Suprapubic skin (tissue), 4 donors: Measurements from ENCODE around the gene ZNF362. TPM values are rescaled to one million over a fixed set of nuclear protein-coding genes. Genes with fewer than 3 reads are reported as not detected.

Experiments
- DNase-seq, 2 donors: peaks; one replicate each; pipeline ENCODE4 v3.0.0-alpha.2; 2019; ENCODE audit warnings: low spot score in 2 of 2
- H3K27ac ChIP-seq: fragments of 200-600 bp; sonication (generic); one replicate; pipeline ENCODE4 v1.5.1; 2019
- H3K27me3 ChIP-seq: fragments of 200-600 bp; sonication (generic); one replicate; pipeline ENCODE4 v1.5.1; 2019
- H3K36me3 ChIP-seq: fragments of 200-600 bp; sonication (generic); one replicate; pipeline ENCODE4 v1.5.1; 2019
- H3K4me1 ChIP-seq: fragments of 200-600 bp; sonication (generic); one replicate; pipeline ENCODE4 v1.5.1; 2019
- H3K4me3 ChIP-seq: fragments of 200-600 bp; sonication (generic); one replicate; pipeline ENCODE4 v1.5.1; 2019; ENCODE audit warnings: mild to moderate bottlenecking
- H3K9me3 ChIP-seq: fragments of 200-600 bp; sonication (generic); one replicate; pipeline ENCODE4 v1.5.1; 2019
- EP300 ChIP-seq: sonication (generic); formaldehyde crosslinking; IDR thresholded peaks from one replicate; pipeline ENCODE4 v1.6.1; 2017; ENCODE audit warnings: antibody characterized with exemption
- POLR2A ChIP-seq, 2 donors: fragments of 450-650 bp; IDR thresholded peaks; one replicate each; pipeline ENCODE4 v1.6.1; 2017; ENCODE audit warnings: antibody characterized with exemption in 2 of 2, mild to moderate bottlenecking in 2 of 2, moderate library complexity in 2 of 2
- POLR2AphosphoS5 ChIP-seq, 3 donors: sonication (generic); formaldehyde crosslinking; IDR thresholded peaks; one replicate each; pipeline ENCODE4 v1.6.1; 2017; ENCODE audit warnings: antibody characterized with exemption in 3 of 3
- WGBS: methylation state at CpG from one replicate; pipeline ENCODE4 v1.1.5; 2018; 5-methylcytosine and 5-hydroxymethylcytosine counted together
- total RNA-seq, 4 donors: library from RNA; depleted of rRNA; stranded (reverse); fragments of >200 nt; gene quantifications; one replicate each; pipeline ENCODE4 v1.1.0, GENCODE V29; 2016
- TF ChIP-seq, protein P1 (sequence below), 2 donors: fragments of 200-600 bp in 1 of 2; fragments of 450-650 bp in 1 of 2; sonication (generic) in 1 of 2; IDR thresholded peaks; one replicate each; pipeline ENCODE4 v1.5.1; 2016 to 2019; ENCODE audit warnings: antibody characterized with exemption in 2 of 2, mild to moderate bottlenecking in 1 of 2, moderate library complexity in 1 of 2

Gene ZNF362
- total RNA-seq, 4 donors from 2014 or later: 18.7 to 23.9 (median 21.9) TPM

DNA sequence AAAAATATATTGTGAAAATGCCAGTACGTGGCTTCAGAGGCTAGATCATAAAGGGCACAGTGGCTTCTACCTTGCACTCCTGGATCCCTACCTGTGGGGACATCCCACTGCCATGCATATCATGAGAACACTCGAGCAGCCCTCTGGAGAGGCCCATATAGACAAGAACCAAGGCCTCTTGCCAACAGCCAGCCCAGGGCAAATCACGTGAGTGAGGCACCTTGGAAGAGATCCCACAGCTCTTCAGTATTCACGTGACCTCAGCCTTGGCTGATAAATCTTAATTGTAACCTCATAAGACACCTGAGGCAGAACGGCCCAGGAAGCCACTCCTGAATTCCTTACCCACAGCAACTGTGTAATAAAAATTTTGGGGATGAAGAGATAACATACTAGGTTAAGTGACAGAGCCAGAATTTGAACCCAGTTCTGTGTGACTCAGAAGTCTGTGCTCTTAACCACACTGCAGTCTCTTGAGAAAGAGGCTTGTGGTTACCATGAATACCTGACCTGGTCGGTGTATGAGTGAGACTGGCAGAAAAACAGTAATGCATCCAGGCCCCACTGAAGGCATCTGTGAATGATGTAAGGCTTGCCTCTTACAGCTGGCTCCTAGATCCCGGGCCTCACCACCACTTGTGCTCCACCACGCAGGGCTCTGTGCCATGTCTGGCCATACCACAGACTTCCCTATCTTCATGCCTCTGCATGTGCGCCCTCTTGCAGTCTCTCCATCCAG is 71.5 kb downstream of the ZNF362 start:
- 43% methylated on average over 9 of the region's 9 CpGs for WGBS
- H3K36me3 ChIP-seq: peaks cover 98% of the 10 kb centered on the region
- H3K4me1 ChIP-seq: peaks cover 23% of the 10 kb centered on the region
- H3K27me3 ChIP-seq: no peaks in the 10 kb centered on the region
- TF ChIP-seq POLR2A (IDR thresholded peaks at IDR 0.05): no peak
- TF ChIP-seq, protein P1, sequence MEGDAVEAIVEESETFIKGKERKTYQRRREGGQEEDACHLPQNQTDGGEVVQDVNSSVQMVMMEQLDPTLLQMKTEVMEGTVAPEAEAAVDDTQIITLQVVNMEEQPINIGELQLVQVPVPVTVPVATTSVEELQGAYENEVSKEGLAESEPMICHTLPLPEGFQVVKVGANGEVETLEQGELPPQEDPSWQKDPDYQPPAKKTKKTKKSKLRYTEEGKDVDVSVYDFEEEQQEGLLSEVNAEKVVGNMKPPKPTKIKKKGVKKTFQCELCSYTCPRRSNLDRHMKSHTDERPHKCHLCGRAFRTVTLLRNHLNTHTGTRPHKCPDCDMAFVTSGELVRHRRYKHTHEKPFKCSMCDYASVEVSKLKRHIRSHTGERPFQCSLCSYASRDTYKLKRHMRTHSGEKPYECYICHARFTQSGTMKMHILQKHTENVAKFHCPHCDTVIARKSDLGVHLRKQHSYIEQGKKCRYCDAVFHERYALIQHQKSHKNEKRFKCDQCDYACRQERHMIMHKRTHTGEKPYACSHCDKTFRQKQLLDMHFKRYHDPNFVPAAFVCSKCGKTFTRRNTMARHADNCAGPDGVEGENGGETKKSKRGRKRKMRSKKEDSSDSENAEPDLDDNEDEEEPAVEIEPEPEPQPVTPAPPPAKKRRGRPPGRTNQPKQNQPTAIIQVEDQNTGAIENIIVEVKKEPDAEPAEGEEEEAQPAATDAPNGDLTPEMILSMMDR (IDR thresholded peaks at IDR 0.05): no peak
- no peak for TF ChIP-seq EP300
- TF ChIP-seq POLR2AphosphoS5 (IDR thresholded peaks at IDR 0.05): no peak
- peak overlapping the region; percentile 11 for H3K27ac ChIP-seq
- peak in 1 of 2 donors; percentile 65 for DNase-seq
- H3K9me3 ChIP-seq: no peaks in the 10 kb centered on the region
- no peak overlapping the region for H3K4me3 ChIP-seq

DNA sequence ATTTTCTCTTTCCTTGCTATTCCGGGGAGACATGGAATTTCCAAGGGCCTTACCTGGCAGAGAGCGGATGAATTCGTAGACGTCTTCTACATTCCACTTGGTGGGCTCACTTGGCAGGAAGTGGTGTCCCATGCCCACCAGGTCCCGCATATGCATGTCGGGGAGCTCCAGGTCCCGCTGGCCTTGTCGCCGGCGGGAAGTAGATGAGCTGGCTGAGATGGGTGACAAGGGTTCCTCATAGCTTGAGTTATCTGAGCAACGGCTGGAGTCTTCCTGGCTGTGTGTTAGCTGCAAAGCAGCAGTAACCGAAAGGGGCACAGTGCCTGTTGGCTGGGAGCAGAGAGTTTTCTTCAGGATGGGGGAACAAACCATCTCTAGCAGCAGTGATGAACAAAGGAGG is 72.5 kb downstream of the ZNF362 start:
- Histone ChIP-seq H3K9me3 (no peaks in the 10 kb centered on the region), H3K4me3 (no peak overlapping the region), H3K36me3 (peaks cover 94% of the 10 kb centered on the region), H3K27me3 (no peaks in the 10 kb centered on the region), H3K4me1 (peaks cover 34% of the 10 kb centered on the region), H3K27ac (no peak overlapping the region)
- 92% methylated on average over 12 of the region's 12 CpGs for WGBS
- TF ChIP-seq, protein P1 (IDR thresholded peaks at IDR 0.05): no peak
- TF ChIP-seq POLR2A (IDR thresholded peaks at IDR 0.05) (no peak), EP300 (no peak), POLR2AphosphoS5 (IDR thresholded peaks at IDR 0.05) (no peak)
- DNase-seq: peak; percentile 40 to 53

DNA sequence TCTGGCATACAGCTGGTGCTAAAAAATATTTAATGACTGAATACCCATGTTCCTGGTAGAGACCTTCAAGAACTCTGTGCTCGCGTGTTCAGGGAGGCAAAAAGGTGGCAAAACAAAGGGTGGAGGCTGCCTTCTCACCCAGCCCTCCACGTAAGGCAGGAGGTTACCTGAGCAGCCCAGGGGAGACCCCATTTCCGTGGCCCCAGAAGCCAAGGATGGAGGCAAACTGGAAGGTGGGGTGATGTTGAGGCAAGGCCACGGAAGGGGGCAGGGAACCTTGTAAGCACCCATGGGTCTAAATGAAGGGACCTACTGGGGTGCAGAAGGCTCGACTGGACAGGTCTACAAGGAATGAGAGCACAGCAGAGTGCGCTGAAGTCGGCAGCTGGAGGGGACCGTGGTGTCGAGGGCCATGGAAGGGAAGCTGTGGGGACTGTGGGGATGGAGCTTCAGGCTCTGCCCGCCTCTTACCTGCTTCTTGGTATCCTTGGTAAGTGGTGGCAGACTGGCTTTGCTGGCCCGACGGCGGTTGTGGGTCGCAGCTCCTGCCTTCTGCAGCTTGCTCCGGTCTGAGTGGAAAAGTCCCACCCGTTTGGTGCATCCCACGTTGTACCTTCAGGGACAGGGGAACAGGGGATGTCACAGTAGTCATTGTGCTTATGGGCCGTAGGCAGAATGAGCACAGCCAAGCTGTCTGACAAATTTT is 73.5 kb downstream of the ZNF362 start:
- H3K27ac ChIP-seq: no peak overlapping the region
- WGBS: 90% methylated on average over 10 of the region's 19 CpGs
- H3K27me3 ChIP-seq: no peaks in the 10 kb centered on the region
- H3K36me3 ChIP-seq: peaks cover 85% of the 10 kb centered on the region
- peaks cover 43% of the 10 kb centered on the region for H3K4me1 ChIP-seq
- no peak overlapping the region for H3K4me3 ChIP-seq
- no peaks in the 10 kb centered on the region for H3K9me3 ChIP-seq
- peak; percentile 46 to 63 for DNase-seq
- TF ChIP-seq POLR2A (IDR thresholded peaks at IDR 0.05) (no peak), EP300 (no peak), POLR2AphosphoS5 (IDR thresholded peaks at IDR 0.05) (no peak)
- TF ChIP-seq, protein P1 (IDR thresholded peaks at IDR 0.05): no peak

DNA sequence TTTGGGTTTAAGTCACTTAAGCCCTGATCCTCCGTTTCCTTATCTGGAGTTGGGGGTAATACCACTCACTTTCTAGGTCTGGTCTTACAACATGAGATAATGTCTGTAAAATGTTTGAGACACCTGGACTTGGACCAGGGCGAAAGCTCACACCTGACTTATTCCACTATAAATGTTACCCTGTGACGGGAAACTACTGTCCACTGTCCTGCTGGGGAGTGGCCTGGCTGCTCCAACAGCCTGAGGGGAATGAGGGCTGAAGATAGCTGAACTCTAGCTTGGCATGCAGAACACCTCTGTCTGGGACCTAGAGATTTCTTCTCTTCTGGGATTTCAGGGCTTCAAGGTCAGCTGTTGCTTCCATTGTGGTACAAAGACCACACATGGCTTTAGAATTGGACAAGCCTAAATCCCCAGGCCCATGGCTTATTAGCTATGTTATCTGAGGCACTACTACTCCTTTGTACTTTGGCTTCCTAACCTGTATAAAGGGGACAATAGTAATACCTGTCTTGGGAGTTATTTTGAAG is 74.1 kb downstream of the ZNF362 start:
- no peaks in the 10 kb centered on the region for H3K9me3 ChIP-seq
- no peak overlapping the region for H3K4me3 ChIP-seq
- DNase-seq: peak in 1 of 2 donors; percentile 4
- H3K27me3 ChIP-seq: no peaks in the 10 kb centered on the region
- peaks cover 50% of the 10 kb centered on the region for H3K4me1 ChIP-seq
- 94% methylated on average over 3 of the region's 3 CpGs for WGBS
- TF ChIP-seq POLR2AphosphoS5 (IDR thresholded peaks at IDR 0.05): no peak
- no peak for TF ChIP-seq EP300
- TF ChIP-seq POLR2A (IDR thresholded peaks at IDR 0.05): no peak
- TF ChIP-seq, protein P1 (IDR thresholded peaks at IDR 0.05): no peak
- H3K27ac ChIP-seq: no peak overlapping the region
- peaks cover 78% of the 10 kb centered on the region for H3K36me3 ChIP-seq

DNA sequence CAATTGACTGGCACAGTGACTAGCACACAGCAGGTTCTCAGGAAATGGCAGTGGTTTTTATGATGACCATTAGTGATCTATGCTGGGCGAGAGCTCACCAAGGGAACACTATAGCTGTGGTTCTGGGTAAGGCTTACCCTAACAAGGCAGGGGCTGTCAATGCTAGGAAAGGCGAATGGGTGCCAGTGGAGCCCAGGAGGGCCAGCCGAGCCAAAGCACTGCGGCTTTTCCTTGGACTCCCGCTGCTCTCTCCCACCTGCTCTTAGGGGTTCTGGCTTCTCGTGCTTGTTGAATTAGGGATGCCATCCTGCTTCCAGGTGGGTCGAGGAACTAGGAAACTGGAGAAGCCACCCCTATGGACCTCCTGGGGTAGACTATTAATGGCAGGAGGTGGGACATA is 74.6 kb downstream of the ZNF362 start:
- WGBS: 86% methylated on average over 7 of the region's 7 CpGs
- H3K9me3 ChIP-seq: no peaks in the 10 kb centered on the region

More for the DNA sequence above, 74.6 kb downstream of the ZNF362 start:
- DNase-seq: peak; percentile 40 to 55
- Histone ChIP-seq H3K4me1 (peaks cover 53% of the 10 kb centered on the region), H3K36me3 (peaks cover 73% of the 10 kb centered on the region), H3K27ac (no peak overlapping the region), H3K4me3 (no peak overlapping the region), H3K27me3 (no peaks in the 10 kb centered on the region)
- TF ChIP-seq POLR2AphosphoS5 (IDR thresholded peaks at IDR 0.05) (no peak), POLR2A (IDR thresholded peaks at IDR 0.05) (no peak)
- TF ChIP-seq, protein P1 (IDR thresholded peaks at IDR 0.05): no peak
